ENCODE data around the gene MED17. TPM values are rescaled to one million over a fixed set of nuclear protein-coding genes. Genes with fewer than 3 reads are reported as not detected.

Gene MED17
- total RNA-seq, 1 experiment from 2014 or later = 41.1 TPM

GRCh38 chr11:93840981-93841380, 56.9 kb downstream of the MED17 start:
- no peak overlapping the region for H3K9ac ChIP-seq (ENCODE audit: low read length)
- H3K4me2 ChIP-seq (ENCODE audit: low read length) = no peak overlapping the region
- POLR2A ChIA-PET = no interaction called here
- no peak overlapping the region for H2AFZ ChIP-seq (ENCODE audit: low read depth, low read length, poor library complexity, severe bottlenecking)
- intact Hi-C loops (cut with micrococcal nuclease) = no loop called here
- no peaks in the 10 kb centered on the region for H3K36me3 ChIP-seq (ENCODE audit: control insufficient read depth in 1 of 2, insufficient read depth in 2 of 2, low read length in 2 of 2)
- no peaks in the 10 kb centered on the region for H3K79me2 ChIP-seq (ENCODE audit: insufficient read depth, low read length)
- TF ChIP-seq ATF3 (IDR thresholded peaks at IDR 0.05) = no peak
- no peak for TF ChIP-seq RAD21 (IDR thresholded peaks at IDR 0.05; ENCODE audit: low read depth)
- TF ChIP-seq EZH2phosphoT487 (IDR thresholded peaks at IDR 0.05; ENCODE audit: borderline replicate concordance) = no peak
- no peak for TF ChIP-seq POLR2A (IDR thresholded peaks at IDR 0.05; ENCODE audit: borderline replicate concordance, extremely low read depth, insufficient read depth, insufficient read length)
- TF ChIP-seq TCF7L2 (IDR thresholded peaks at IDR 0.05; ENCODE audit: borderline replicate concordance, extremely low read depth, insufficient read depth, insufficient read length) = no peak
- no peak for TF ChIP-seq EZH2 (IDR thresholded peaks at IDR 0.05)
- no peak for TF ChIP-seq ELF1 (IDR thresholded peaks at IDR 0.05; ENCODE audit: borderline replicate concordance, low read depth)
- H3K9me3 ChIP-seq (ENCODE audit: control insufficient read depth in 1 of 2, insufficient read depth in 1 of 2, low read depth in 1 of 2, low read length in 2 of 2) = no peaks in the 10 kb centered on the region
- no peaks in the 10 kb centered on the region for H4K20me1 ChIP-seq (ENCODE audit: insufficient read depth)
- H3K9me2 ChIP-seq (ENCODE audit: insufficient read depth) = no peaks in the 10 kb centered on the region
- peaks cover 0 to 39% of the 10 kb centered on the region in 2 experiments; a peak in 2 of 4 replicates for H3K4me1 ChIP-seq (ENCODE audit: control insufficient read depth in 1 of 2, insufficient read depth in 2 of 2, low read length in 2 of 2)
- RAD21 ChIA-PET (ENCODE audit: low non-redundant PET in 1 of 2, low total read pairs in 2 of 2, uncharacterized antibody in 2 of 2, unreplicated experiment in 2 of 2) = no interaction called here
- no peak overlapping the region for H3K27ac ChIP-seq (ENCODE audit: low read depth, low read length)
- no peaks in the 10 kb centered on the region for H3K27me3 ChIP-seq (ENCODE audit: insufficient read depth, low read length)
- ATAC-seq (no peak), DNase-seq (ENCODE audit: low read depth, low spot score) (no peak)
- CTCF ChIA-PET = no interaction called here
- no peak overlapping the region for H3K4me3 ChIP-seq (replicated peaks in 1 of 2; ENCODE audit: low read depth in 1 of 2, low read length in 2 of 2)
- BruUV-seq (replicated peaks) = no TSS peak

GRCh38 chr11:93841446-93841845, 57.4 kb downstream of the MED17 start:
- POLR2A ChIA-PET = no interaction called here
- H3K36me3 ChIP-seq (ENCODE audit: control insufficient read depth in 1 of 2, insufficient read depth in 2 of 2, low read length in 2 of 2) = no peaks in the 10 kb centered on the region

More at GRCh38 chr11:93841446-93841845, 57.4 kb downstream of the MED17 start:
- Histone ChIP-seq H4K20me1 (ENCODE audit: insufficient read depth) (no peaks in the 10 kb centered on the region), H3K9me3 (ENCODE audit: control insufficient read depth in 1 of 2, insufficient read depth in 1 of 2, low read depth in 1 of 2, low read length in 2 of 2) (no peaks in the 10 kb centered on the region), H2AFZ (ENCODE audit: low read depth, low read length, poor library complexity, severe bottlenecking) (no peak overlapping the region), H3K4me3 (replicated peaks in 1 of 2; ENCODE audit: low read depth in 1 of 2, low read length in 2 of 2) (no peak overlapping the region), H3K79me2 (ENCODE audit: insufficient read depth, low read length) (no peaks in the 10 kb centered on the region), H3K4me1 (ENCODE audit: control insufficient read depth in 1 of 2, insufficient read depth in 2 of 2, low read length in 2 of 2) (peaks cover 0 to 39% of the 10 kb centered on the region in 2 experiments; a peak in 2 of 4 replicates), H3K9ac (ENCODE audit: low read length) (no peak overlapping the region), H3K9me2 (ENCODE audit: insufficient read depth) (no peaks in the 10 kb centered on the region), H3K27ac (ENCODE audit: low read depth, low read length) (no peak overlapping the region), H3K4me2 (ENCODE audit: low read length) (no peak overlapping the region), H3K27me3 (ENCODE audit: insufficient read depth, low read length) (no peaks in the 10 kb centered on the region)
- DNase-seq (ENCODE audit: low read depth, low spot score) = no peak
- ATAC-seq = no peak
- RAD21 ChIA-PET (ENCODE audit: low non-redundant PET in 1 of 2, low total read pairs in 2 of 2, uncharacterized antibody in 2 of 2, unreplicated experiment in 2 of 2) = no interaction called here
- TF ChIP-seq SRF (IDR thresholded peaks at IDR 0.05; ENCODE audit: low read depth) = no peak
- intact Hi-C loops (cut with micrococcal nuclease) = no loop called here
- CTCF ChIA-PET = no interaction called here
- BruUV-seq (replicated peaks) = no TSS peak
